GM06990 (cell line): ENCODE measurements around the gene PAN3.
"Not testable (repeated sequence)": the region's sequence is repeated elsewhere in the genome, so short reads cannot be mapped to it uniquely, and the experiment has no call there.

ENCODE experiments used
- DNase-seq: peaks from one replicate; pipeline ENCODE4 v3.0.0-alpha.2; 2011; ENCODE audit not compliant: insufficient read length; ENCODE audit errors: extremely low read depth
- H3K27me3 ChIP-seq: replicated peaks from 2 replicates; pipeline ENCODE4 v1.6.0; 2011; ENCODE audit warnings: low read length; ENCODE audit not compliant: control insufficient read depth, insufficient read depth
- H3K36me3 ChIP-seq: 2 replicates; pipeline ENCODE4 v1.5.1; 2011; ENCODE audit warnings: low read length; ENCODE audit not compliant: control insufficient read depth, insufficient read depth
- H3K4me3 ChIP-seq: replicated peaks from 2 replicates; pipeline ENCODE4 v1.5.1; 2011; ENCODE audit warnings: low read depth, mild to moderate bottlenecking, control low read depth, low read length
- TF ChIP-seq, protein P1 (sequence below): IDR thresholded peaks from 2 replicates; pipeline ENCODE4 v1.5.1; 2011; ENCODE audit warnings: low read length, control low read depth, mild to moderate bottlenecking, inconsistent platforms; ENCODE audit not compliant: insufficient read depth, poor library complexity, severe bottlenecking

PAN3 gene

DNA sequence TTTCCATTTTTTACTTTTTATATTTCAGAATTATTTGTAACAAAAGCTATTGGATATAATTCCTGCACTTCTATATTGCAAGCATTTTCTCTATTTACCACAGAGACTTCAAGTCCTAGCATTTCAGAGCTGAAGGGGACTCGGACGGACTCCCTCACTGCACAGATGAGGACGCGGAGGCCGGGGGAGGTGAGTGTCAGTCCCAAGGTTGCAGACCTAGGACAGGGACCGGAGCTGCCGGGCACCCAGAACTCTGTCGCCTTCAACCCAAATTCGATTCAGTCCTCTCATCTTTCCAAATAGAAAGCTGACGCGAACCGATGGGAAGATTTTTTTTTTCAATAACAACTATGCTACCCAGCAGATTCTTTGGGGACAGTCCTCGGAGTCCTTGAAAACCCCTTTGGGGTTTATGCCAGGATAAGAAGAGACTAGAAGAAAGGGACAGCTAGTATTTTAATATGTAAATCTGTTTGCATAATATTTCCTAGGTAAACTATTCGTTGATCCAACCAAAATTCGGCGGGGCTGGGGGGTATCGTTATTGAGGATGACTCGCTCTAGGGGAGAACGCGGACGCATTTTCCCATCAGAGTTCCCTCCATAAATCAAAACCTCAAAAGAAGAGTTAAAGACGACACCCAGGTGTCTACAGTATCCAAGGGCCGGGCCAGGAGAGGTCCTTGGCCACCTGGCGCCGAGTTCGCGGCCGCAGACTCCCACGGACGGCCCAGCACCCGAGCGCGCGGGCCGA lies 38.8 kb upstream of the PAN3 start:
- Histone ChIP-seq H3K27me3 (no peaks in the 10 kb centered on the region; the same call in 1 of the 2 replicates), H3K4me3 (no peak overlapping the region; the same call in 1 of the 2 replicates), H3K36me3 (no peaks in the 10 kb centered on the region)
- DNase-seq: no peak
- TF ChIP-seq, protein P1, sequence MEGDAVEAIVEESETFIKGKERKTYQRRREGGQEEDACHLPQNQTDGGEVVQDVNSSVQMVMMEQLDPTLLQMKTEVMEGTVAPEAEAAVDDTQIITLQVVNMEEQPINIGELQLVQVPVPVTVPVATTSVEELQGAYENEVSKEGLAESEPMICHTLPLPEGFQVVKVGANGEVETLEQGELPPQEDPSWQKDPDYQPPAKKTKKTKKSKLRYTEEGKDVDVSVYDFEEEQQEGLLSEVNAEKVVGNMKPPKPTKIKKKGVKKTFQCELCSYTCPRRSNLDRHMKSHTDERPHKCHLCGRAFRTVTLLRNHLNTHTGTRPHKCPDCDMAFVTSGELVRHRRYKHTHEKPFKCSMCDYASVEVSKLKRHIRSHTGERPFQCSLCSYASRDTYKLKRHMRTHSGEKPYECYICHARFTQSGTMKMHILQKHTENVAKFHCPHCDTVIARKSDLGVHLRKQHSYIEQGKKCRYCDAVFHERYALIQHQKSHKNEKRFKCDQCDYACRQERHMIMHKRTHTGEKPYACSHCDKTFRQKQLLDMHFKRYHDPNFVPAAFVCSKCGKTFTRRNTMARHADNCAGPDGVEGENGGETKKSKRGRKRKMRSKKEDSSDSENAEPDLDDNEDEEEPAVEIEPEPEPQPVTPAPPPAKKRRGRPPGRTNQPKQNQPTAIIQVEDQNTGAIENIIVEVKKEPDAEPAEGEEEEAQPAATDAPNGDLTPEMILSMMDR: no peak

DNA sequence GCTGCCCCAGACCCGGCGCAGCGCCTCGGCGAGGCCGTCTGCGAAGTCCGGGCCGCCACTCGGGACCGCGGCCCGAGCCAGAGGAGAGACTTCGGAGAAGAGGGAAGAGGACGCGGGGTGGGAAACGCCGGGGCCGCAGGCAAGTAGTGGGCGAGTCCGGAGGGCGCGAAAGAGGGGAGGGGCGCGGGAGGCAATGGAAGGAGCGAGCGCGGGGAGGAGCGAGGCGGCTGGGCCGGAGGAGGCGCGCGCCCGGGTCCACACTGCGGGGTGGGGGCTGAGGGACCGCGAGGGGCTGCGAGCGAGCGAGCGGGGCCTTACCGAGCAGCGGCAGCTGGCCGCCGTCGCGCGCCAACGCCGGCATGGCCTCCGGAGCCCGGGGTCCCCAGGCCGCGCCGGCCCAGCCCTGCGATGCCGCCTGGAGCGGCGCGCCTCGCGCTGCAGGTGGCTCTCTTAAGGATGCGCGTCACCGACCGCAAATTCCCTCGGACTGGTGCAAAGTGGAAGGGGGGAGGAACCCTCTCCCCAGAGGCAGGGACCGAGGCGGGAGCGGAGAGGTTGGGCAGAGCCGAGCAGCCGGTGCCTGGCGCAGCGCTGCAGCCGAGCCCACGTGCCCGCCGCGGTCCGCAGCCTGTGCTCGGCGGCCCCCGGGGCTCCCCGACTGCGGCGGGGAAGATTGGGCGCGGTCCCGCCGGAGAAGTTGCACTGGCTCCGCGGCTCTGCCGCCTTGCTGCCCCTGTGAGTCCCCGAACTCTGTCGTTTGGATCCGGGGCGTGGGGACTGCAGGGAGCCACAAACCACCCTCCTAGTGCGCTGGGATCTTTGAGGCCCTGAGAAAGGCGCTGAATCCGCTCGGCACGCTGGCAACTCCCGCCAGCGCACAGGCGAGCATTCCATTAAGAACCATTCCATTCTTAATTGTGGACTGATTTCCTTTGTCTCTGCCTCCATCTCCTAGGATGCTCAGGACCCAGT lies 37.9 kb upstream of the PAN3 start, which contains the start of gene FLT3:
Gene FLT3, minus strand, starts transcription at position 427 of the 972 bp plus-strand sequence. Its CDS starts 66 bp downstream, at position 361.
- Histone ChIP-seq H3K4me3 (peak within 1 kb of the TSS; percentile 51), H3K27me3 (no peaks in the 10 kb centered on the region; the same call in 1 of the 2 replicates), H3K36me3 (no peaks in the 10 kb centered on the region)
- TF ChIP-seq, protein P1: no peak
- DNase-seq: peak; percentile 71

DNA sequence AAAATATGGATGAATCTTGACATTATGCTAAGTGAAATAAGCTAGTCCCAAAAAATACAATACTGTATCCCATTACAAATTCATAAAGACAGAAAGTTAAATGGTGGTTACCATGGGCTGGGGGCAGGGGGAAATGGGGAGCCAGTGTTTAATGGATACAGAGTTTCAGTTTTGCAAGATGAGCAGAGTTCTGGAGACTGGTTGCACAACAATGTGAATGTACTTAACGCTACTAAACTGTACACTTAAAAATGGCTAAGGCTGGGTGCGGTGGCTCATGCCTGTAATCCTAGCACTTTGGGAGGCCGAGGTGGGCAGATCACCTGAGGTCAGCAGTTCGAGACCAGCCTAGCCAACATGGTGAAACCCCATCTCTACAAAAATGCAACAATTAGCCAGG lies 36.5 kb upstream of the PAN3 start:
- H3K4me3 ChIP-seq, H3K36me3 ChIP-seq, H3K27me3 ChIP-seq, DNase-seq: not testable (repeated sequence)

DNA sequence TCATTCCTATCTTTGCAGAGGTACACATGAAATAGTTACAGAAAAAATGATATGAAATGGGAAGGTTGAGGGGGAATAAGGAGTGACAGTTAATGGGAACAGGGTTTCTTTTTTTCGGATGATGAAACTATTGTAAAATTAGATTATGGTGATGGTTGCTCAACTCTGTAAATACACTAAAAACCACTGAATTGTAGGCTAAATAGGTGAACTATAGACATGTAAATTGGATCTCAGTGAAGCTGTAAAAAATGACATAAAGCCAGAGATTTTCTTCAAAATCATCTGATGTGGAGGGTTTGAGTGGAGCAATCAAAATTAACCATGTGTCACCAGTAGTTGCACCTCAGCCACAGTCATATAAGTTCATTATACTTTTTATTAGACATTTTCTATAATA lies 31.4 kb upstream of the PAN3 start:
- TF ChIP-seq, protein P1: no peak
- DNase-seq: no peak
- Histone ChIP-seq H3K4me3 (no peak overlapping the region), H3K27me3 (no peaks in the 10 kb centered on the region), H3K36me3 (no peaks in the 10 kb centered on the region)

DNA sequence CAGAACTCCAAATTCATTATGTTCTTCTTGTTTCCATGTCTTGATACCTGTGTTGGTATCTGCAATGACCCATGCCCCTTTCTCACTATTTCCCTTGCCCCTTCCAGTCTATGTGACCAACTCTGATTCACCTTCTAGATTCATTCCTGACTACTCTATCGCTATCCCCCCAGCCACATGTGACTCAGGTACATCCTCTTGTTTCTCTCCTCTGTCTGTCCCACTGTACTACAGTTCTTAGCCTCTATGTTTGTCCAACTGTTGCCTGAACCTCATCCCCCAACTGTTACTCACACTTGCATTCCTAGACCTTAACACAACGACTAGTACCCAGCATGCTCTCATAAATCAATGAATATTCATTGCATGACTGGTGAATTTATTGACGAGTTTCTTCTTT lies 27.9 kb upstream of the PAN3 start:
- Histone ChIP-seq H3K36me3 (no peaks in the 10 kb centered on the region), H3K27me3 (no peaks in the 10 kb centered on the region), H3K4me3 (no peak overlapping the region)
- DNase-seq: no peak
- TF ChIP-seq, protein P1: no peak

DNA sequence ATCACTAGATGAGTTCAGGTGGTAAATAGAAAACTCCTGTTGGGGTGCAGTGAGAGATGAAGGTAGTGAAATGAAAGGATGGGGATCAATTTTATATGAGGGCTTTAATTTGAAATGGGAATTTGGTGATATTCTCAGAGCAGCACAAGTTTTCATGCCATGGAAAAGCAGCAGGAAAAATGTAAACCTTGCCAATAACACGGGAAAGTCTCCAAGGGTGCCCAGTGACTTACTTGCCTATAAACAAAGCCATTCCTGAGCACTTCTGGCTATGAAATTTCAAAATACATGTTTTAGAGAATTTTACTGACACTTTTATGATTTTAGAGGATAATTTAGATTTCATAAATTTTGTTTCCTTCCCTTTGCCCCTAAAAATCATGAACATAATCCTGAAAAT lies 21.6 kb upstream of the PAN3 start:
- TF ChIP-seq, protein P1: no peak
- no peak for DNase-seq
- Histone ChIP-seq H3K36me3 (no peaks in the 10 kb centered on the region), H3K4me3 (no peak overlapping the region), H3K27me3 (no peaks in the 10 kb centered on the region)
